Ishikawa (cell line): Measurements from ENCODE around the gene TRIM44.

Experiments used
- CEBPB ChIP-seq: IDR thresholded peaks from 2 replicates; pipeline ENCODE4 v1.6.1; 2012
- CREB1 ChIP-seq: IDR thresholded peaks from 2 replicates; pipeline ENCODE4 v1.6.1; 2012; ENCODE audit warnings: low read depth
- EGR1 ChIP-seq: IDR thresholded peaks from 2 replicates; pipeline ENCODE4 v1.6.1; 2012
- EP300 ChIP-seq: IDR thresholded peaks from 2 replicates; pipeline ENCODE4 v1.6.1; 2012; ENCODE audit warnings: borderline replicate concordance
- FOXM1 ChIP-seq: IDR thresholded peaks from 2 replicates; pipeline ENCODE4 v1.6.1; 2012; ENCODE audit warnings: low read depth, borderline replicate concordance
- NFIC ChIP-seq: IDR thresholded peaks from 2 replicates; pipeline ENCODE4 v1.6.1; 2012
- RAD21 ChIP-seq: IDR thresholded peaks from 2 replicates; pipeline ENCODE4 v1.6.1; 2012; ENCODE audit warnings: low read depth
- REST ChIP-seq: IDR thresholded peaks from 2 replicates; pipeline ENCODE4 v1.6.1; 2012; ENCODE audit warnings: low read depth, mild to moderate bottlenecking
- TAF1 ChIP-seq: IDR thresholded peaks from 2 replicates; pipeline ENCODE4 v1.6.1; 2012; ENCODE audit warnings: low read depth, mild to moderate bottlenecking
- TCF12 ChIP-seq: IDR thresholded peaks from 2 replicates; pipeline ENCODE4 v1.6.1; 2012; ENCODE audit warnings: low read depth
- TEAD4 ChIP-seq: IDR thresholded peaks from 2 replicates; pipeline ENCODE4 v1.6.1; 2012
- USF1 ChIP-seq: IDR thresholded peaks from 2 replicates; pipeline ENCODE4 v1.6.1; 2012
- YY1 ChIP-seq: IDR thresholded peaks from 2 replicates; pipeline ENCODE4 v1.6.1; 2012; ENCODE audit warnings: low read depth
- ZBTB7A ChIP-seq: IDR thresholded peaks from 2 replicates; pipeline ENCODE4 v1.6.1; 2012; ENCODE audit warnings: low read depth
- TF ChIP-seq, protein P1 (sequence below): IDR thresholded peaks from 2 replicates; pipeline ENCODE4 v1.6.1; 2012

The TRIM44 gene

GRCh38 chr11:35836205-35836604 is 173.6 kb downstream of the TRIM44 start:
- TF ChIP-seq TCF12 (no peak), CREB1 (no peak), YY1 (no peak), EP300 (no peak), ZBTB7A (no peak), CEBPB (no peak), USF1 (no peak), REST (no peak), EGR1 (no peak), TAF1 (no peak), FOXM1 (no peak), TEAD4 (no peak)
- TF ChIP-seq, protein P1, sequence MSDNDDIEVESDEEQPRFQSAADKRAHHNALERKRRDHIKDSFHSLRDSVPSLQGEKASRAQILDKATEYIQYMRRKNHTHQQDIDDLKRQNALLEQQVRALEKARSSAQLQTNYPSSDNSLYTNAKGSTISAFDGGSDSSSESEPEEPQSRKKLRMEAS: no peak

DNA sequence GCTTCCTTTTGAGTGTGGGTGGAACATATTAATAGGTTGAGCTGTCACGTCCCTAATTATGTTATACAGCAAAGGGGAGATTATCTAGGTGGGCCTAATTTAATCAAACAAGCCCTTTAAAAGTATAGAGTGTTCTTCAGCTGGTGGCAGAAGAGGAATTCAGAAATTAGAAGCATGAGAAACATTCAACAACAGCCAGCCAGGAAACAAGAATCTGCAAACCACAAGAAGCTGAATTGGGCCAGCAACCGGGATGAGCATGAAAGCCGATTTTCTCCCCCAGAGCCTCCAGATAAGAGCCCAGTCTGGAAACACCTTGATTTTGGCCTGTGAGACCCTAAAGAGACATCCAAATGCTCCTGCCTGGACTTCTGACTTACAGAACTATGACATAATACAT is 175.5 kb downstream of the TRIM44 start:
- TF ChIP-seq EP300 (no peak), EGR1 (no peak), TAF1 (no peak), ZBTB7A (no peak), YY1 (no peak), CEBPB (no peak), TCF12 (no peak), NFIC (no peak), CREB1 (no peak), REST (no peak), RAD21 (no peak), USF1 (no peak), TEAD4 (no peak), FOXM1 (no peak)
- TF ChIP-seq, protein P1: no peak

- TF ChIP-seq NFIC (no peak), EP300 (no peak), YY1 (no peak), ZBTB7A (no peak), TCF12 (no peak), REST (no peak), RAD21 (no peak)
Observed at GRCh38 chr11:35839368-35840161, 177.0 kb downstream of the TRIM44 start.

GRCh38 chr11:35841733-35842132 is 179.2 kb downstream of the TRIM44 start:
- TF ChIP-seq TAF1 (no peak), EGR1 (no peak), FOXM1 (no peak), NFIC (no peak), USF1 (no peak), EP300 (no peak)
- TF ChIP-seq, protein P1: no peak
